ENCODE measurements around the gene TARS3. TPM values are rescaled to one million over a fixed set of nuclear protein-coding genes. Genes with fewer than 3 reads are reported as not detected.

The TARS3 gene
- total RNA-seq, 1 donor from 2014 or later: 14.1 TPM

DNA sequence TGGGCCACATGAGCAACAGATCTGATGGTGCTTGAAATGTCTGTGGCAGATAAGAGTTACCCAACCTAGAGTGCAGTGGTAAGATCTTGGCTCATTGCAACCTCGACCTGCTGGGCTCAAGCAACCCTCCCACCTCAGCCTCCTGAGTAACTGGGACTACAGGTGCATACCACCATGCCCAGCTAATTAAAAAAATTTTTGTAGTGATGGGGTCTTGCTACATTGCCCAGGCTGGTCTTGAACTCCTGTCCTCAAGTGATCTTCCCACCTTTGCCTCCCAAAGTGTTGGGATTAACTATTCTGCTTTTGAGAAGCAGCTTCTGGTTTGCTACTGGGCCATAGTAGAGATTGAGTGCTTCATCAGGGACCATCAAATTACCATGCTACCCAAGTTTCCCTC, 2.9 kb upstream of the TARS3 start:
- no peaks in the 10 kb centered on the region for H3K9me3 Mint-ChIP-seq
- intact Hi-C loops (cut with micrococcal nuclease): no loop called here

DNA sequence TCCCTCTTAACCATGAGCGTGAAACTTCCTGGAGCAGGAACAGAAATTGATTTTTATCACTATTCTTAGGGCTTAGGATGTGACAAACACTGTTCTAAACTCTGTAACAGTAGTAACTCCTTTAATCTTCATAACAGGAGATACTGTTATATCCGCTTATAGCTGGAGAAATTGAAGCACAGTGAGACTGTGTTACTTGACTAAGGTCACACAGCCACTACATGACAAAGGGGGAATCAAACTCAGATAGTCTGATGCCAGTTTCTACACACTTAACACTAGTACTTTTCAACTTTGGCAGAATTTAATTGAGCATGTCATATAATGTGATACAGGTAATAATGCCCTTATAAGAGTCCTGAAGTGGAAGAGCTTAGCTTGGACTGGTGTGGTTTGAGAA, 800 bp upstream of the TARS3 start:
- DNase-seq (ENCODE audit: low spot score): no peak
- Mint-ChIP-seq H3K4me3 (ENCODE audit: low read depth) (no peak overlapping the region), H3K4me1 (ENCODE audit: low read depth) (peaks cover 13% of the 10 kb centered on the region), H3K36me3 (ENCODE audit: low read depth) (peaks cover 25% of the 10 kb centered on the region), H3K27ac (no peak overlapping the region), H3K9me3 (peaks cover 8% of the 10 kb centered on the region), H3K27me3 (ENCODE audit: low read depth) (no peaks in the 10 kb centered on the region)
- intact Hi-C loops (cut with micrococcal nuclease): no loop called here

More for the DNA sequence above, 2.9 kb upstream of the TARS3 start:
- no peak for DNase-seq (ENCODE audit: low spot score)
- no peaks in the 10 kb centered on the region for H3K27me3 Mint-ChIP-seq (ENCODE audit: low read depth)
- H3K4me3 Mint-ChIP-seq (ENCODE audit: low read depth): no peak overlapping the region
- peaks cover 11% of the 10 kb centered on the region for H3K4me1 Mint-ChIP-seq (ENCODE audit: low read depth)
- H3K27ac Mint-ChIP-seq: no peak overlapping the region
- H3K36me3 Mint-ChIP-seq (ENCODE audit: low read depth): peaks cover 9% of the 10 kb centered on the region

DNA sequence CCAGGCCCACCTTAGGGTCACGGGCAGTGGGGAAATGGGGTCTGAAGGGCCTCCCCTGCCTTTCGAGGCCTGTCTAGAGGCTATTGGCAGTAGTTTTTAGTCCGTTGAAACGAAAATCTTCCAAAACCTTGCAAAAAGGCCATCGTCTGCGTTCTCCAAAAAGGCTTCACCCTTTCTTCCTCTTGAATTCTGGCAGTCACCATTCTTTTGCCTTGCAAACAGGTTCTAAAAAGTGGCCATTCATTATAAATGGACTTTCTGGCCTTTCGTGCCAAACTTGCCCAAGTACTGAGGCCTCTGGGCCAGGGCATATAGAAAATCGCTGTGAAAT, 367 bp upstream of the TARS3 start:
- intact Hi-C loops (cut with micrococcal nuclease): no loop called here
- H3K27me3 Mint-ChIP-seq (ENCODE audit: low read depth): no peaks in the 10 kb centered on the region
- DNase-seq (ENCODE audit: low spot score): no peak
- peaks cover 8% of the 10 kb centered on the region for H3K9me3 Mint-ChIP-seq
- no peak overlapping the region for H3K27ac Mint-ChIP-seq
- no peak overlapping the region for H3K4me3 Mint-ChIP-seq (ENCODE audit: low read depth)
- H3K4me1 Mint-ChIP-seq (ENCODE audit: low read depth): peaks cover 13% of the 10 kb centered on the region
- H3K36me3 Mint-ChIP-seq (ENCODE audit: low read depth): peaks cover 28% of the 10 kb centered on the region

DNA sequence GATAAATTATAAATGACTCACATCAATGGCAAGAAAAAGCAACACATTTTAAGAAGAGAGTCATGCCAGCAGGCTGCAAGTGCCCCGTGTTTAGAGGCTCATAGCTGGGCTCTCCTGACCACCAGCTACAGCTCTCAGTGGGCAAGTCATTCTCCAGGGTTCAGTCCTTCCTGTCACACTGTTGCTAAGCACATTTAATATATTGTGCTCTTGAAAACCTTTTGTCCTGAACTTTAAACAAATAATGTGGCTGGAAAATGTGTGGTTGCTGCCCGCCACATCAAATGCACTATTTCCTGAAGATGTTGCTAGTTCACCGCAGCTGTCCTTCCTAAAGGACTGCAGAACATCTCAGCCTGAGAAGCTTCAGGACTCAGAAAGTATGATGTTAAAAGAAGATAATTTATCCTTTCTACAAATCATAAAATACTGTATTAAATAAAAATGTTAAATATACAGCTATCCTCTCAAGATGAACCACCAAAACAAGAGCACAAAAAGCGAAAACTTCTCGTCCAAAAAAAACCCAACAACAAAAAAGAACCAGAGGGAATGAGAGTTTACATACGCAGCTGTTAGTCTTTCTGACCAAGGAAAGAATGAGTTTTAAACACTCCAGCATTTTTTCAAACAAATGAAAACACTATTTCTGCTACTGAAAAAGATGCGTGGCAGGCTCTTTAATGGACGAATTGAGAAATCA, 951 bp downstream of the TARS3 start:
- Mint-ChIP-seq H3K9me3 (peaks cover 8% of the 10 kb centered on the region), H3K27ac (peak overlapping the region; percentile 93), H3K4me1 (ENCODE audit: low read depth) (peaks cover 15% of the 10 kb centered on the region), H3K36me3 (ENCODE audit: low read depth) (peaks cover 38% of the 10 kb centered on the region), H3K27me3 (ENCODE audit: low read depth) (no peaks in the 10 kb centered on the region), H3K4me3 (ENCODE audit: low read depth) (peak overlapping the region; percentile 84)
- intact Hi-C loops (cut with micrococcal nuclease): loop anchor here (1.0 kb wide), 2 partner anchors 30 to 72 kb away; no protein-coding TSS in a partner anchor
- peak; percentile 46 for DNase-seq (ENCODE audit: low spot score)

DNA sequence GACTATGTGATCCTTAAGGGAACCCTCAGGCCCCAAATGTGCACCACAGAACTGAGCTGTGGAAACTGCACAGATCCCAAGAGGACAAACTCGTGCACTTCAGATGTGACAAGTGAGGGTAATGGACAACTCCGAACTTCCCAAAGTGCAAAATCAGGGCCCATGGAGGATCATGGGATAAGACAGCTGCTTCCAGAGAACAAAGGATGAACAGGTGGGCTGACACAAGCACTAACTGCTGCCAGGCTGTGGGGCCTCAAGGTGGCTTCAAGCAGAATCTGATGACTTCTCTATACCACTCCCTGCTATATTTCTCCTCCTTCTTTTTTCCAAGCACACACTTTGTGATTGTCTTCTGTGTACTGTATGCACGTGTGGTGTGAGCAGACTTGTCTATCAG, 5.4 kb downstream of the TARS3 start:
- Mint-ChIP-seq H3K4me1 (ENCODE audit: low read depth) (peaks cover 11% of the 10 kb centered on the region), H3K9me3 (peaks cover 8% of the 10 kb centered on the region), H3K4me3 (ENCODE audit: low read depth) (no peak overlapping the region), H3K27ac (no peak overlapping the region), H3K27me3 (ENCODE audit: low read depth) (no peaks in the 10 kb centered on the region), H3K36me3 (ENCODE audit: low read depth) (peaks cover 57% of the 10 kb centered on the region)
- DNase-seq (ENCODE audit: low spot score): no peak
- intact Hi-C loops (cut with micrococcal nuclease): no loop called here

DNA sequence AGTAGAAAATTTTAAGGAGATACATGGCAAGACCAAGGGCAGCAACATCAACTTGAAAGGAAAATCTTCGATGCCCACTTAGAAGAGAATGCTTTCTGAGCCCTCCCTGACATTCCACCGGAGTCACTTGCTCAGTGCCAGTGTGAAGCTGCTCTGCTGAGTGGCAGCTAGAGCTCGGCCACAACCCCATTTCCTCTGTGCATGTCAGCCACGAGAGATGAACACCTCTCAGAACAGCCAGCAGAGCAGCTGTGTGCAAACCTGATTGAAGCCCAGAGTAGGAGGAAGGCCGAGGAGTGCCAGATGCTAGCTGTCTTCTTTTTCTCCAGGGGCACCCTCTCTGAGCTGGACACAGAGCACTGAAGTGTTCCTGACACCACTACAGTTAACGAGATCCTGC, 12.2 kb downstream of the TARS3 start:
- no peak overlapping the region for H3K27ac Mint-ChIP-seq
- H3K9me3 Mint-ChIP-seq: no peaks in the 10 kb centered on the region
- no peak for DNase-seq (ENCODE audit: low spot score)
- H3K27me3 Mint-ChIP-seq (ENCODE audit: low read depth): no peaks in the 10 kb centered on the region
- H3K36me3 Mint-ChIP-seq (ENCODE audit: low read depth): peaks cover 71% of the 10 kb centered on the region
- no peak overlapping the region for H3K4me3 Mint-ChIP-seq (ENCODE audit: low read depth)
- intact Hi-C loops (cut with micrococcal nuclease): no loop called here
- no peaks in the 10 kb centered on the region for H3K4me1 Mint-ChIP-seq (ENCODE audit: low read depth)

DNA sequence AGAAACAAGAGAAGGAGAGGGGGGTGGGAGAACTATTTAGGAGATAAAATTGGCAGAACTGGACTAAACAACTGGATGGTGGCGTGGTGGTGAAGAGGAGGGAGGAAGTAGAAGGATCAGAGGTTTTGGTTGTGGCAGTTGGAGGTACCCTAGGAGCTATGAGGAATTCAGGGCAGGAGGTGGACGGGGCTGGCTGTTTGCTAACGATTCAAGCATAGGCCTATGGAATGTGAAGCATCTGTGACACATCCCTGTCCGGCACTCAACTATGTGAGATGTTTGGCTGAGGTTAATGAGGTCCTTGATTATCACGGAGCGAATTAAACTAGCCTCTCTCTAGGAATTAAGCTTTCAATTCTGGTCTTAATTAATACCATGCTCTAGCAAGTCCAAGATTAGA, 13.5 kb downstream of the TARS3 start:
- H3K36me3 Mint-ChIP-seq (ENCODE audit: low read depth): peaks cover 72% of the 10 kb centered on the region
- intact Hi-C loops (cut with micrococcal nuclease): no loop called here
- no peaks in the 10 kb centered on the region for H3K9me3 Mint-ChIP-seq
- no peaks in the 10 kb centered on the region for H3K27me3 Mint-ChIP-seq (ENCODE audit: low read depth)
- H3K4me1 Mint-ChIP-seq (ENCODE audit: low read depth): no peaks in the 10 kb centered on the region
- H3K27ac Mint-ChIP-seq: no peak overlapping the region
- no peak for DNase-seq (ENCODE audit: low spot score)
- H3K4me3 Mint-ChIP-seq (ENCODE audit: low read depth): no peak overlapping the region

DNA sequence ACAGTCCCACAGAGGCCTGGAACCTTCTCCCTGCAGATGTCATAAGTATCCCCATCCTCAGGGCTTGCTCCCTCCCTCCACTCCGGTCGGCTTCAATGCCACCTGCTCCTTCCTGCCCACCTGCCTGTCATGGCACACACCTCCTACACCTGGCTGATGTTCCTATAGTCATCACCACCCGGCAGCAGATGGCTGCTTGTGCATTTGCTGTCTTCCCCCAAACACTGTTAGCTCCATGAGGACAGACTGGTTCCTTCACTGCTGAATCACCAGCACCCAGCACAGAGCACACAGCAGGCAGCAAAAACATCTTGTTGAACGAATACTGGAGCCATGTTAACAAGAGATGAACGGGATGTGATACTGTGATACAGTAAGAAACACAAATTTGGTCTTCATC, 14.8 kb downstream of the TARS3 start:
- intact Hi-C loops (cut with micrococcal nuclease): no loop called here
- DNase-seq (ENCODE audit: low spot score): no peak
- peaks cover 79% of the 10 kb centered on the region for H3K36me3 Mint-ChIP-seq (ENCODE audit: low read depth)
- no peaks in the 10 kb centered on the region for H3K4me1 Mint-ChIP-seq (ENCODE audit: low read depth)
- H3K9me3 Mint-ChIP-seq: no peaks in the 10 kb centered on the region
- H3K27me3 Mint-ChIP-seq (ENCODE audit: low read depth): no peaks in the 10 kb centered on the region
- peak overlapping the region; percentile 11 for H3K27ac Mint-ChIP-seq
- H3K4me3 Mint-ChIP-seq (ENCODE audit: low read depth): no peak overlapping the region

DNA sequence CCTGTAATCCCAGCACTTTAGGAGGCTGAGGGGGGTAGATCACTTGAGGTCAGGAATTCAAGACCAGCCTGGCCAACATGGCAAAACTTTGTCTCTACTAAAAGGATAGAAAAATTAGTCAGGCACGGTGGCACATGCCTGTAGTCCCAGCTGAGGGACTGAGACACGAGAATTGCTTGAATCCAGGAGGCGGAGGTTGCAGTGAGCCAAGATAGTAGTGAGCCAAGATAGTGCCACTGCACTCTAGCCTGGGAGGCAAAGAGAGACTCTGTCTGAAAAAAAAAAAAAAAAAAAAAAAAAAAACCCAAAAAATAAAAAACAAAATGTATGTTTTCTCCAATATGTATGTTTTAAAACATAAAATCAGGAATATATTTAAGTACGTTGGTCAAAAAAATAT, 16.3 kb downstream of the TARS3 start:
- H3K9me3 Mint-ChIP-seq: no peaks in the 10 kb centered on the region
- peaks cover 75% of the 10 kb centered on the region for H3K36me3 Mint-ChIP-seq (ENCODE audit: low read depth)
- no peak overlapping the region for H3K4me3 Mint-ChIP-seq (ENCODE audit: low read depth)
- DNase-seq (ENCODE audit: low spot score): no peak
- no peak overlapping the region for H3K27ac Mint-ChIP-seq
- intact Hi-C loops (cut with micrococcal nuclease): no loop called here
- no peaks in the 10 kb centered on the region for H3K4me1 Mint-ChIP-seq (ENCODE audit: low read depth)
- no peaks in the 10 kb centered on the region for H3K27me3 Mint-ChIP-seq (ENCODE audit: low read depth)

DNA sequence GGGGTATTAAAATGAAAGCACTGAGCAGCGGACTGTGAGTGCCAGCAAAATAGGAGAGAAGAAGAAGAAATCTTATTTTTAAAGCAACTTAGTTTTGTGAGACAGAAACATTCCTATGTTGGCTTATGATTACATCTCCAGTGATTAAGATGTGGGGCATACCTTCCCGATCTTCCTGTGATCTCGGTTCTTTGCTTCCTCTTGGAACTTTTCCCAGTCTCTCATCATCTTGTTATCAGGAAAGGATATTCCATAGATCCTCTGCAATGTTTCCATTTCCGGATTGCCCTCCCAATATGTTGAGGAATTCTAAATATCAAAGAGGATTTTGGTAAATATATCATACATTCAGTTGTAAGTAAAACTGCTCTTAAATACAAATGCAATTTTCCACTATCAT, 22.2 kb downstream of the TARS3 start:
- no peak for DNase-seq (ENCODE audit: low spot score)
- H3K36me3 Mint-ChIP-seq (ENCODE audit: low read depth): peaks cover 69% of the 10 kb centered on the region
- intact Hi-C loops (cut with micrococcal nuclease): no loop called here

DNA sequence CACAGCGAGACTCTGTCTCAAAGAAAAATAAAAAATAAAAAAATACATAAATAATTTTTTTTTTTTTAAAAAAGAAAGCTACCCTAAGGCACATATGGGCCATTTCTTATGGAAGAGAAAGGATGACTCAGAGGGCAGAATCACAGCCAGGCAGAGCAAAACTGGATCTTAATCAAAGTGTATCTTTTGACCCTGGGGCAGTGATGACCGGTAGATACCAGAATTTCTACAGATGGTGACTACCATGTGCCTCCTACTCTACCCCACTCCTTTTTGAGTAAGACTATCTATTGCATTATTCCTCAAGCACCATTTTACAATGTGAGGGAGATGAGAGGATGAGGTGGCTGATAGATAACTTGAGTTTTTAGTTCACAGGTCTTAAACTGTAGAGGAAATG, 26.0 kb downstream of the TARS3 start:
- no peak for DNase-seq (ENCODE audit: low spot score)
- Mint-ChIP-seq H3K36me3 (ENCODE audit: low read depth) (peaks cover 75% of the 10 kb centered on the region), H3K27me3 (ENCODE audit: low read depth) (no peaks in the 10 kb centered on the region), H3K27ac (no peak overlapping the region), H3K4me1 (ENCODE audit: low read depth) (peaks cover 35% of the 10 kb centered on the region), H3K9me3 (peaks cover 3% of the 10 kb centered on the region), H3K4me3 (ENCODE audit: low read depth) (no peak overlapping the region)
- intact Hi-C loops (cut with micrococcal nuclease): no loop called here

More for the DNA sequence above, 22.2 kb downstream of the TARS3 start:
- H3K4me3 Mint-ChIP-seq (ENCODE audit: low read depth): no peak overlapping the region
- H3K27me3 Mint-ChIP-seq (ENCODE audit: low read depth): no peaks in the 10 kb centered on the region
- no peak overlapping the region for H3K27ac Mint-ChIP-seq
- H3K4me1 Mint-ChIP-seq (ENCODE audit: low read depth): peaks cover 11% of the 10 kb centered on the region
- no peaks in the 10 kb centered on the region for H3K9me3 Mint-ChIP-seq

DNA sequence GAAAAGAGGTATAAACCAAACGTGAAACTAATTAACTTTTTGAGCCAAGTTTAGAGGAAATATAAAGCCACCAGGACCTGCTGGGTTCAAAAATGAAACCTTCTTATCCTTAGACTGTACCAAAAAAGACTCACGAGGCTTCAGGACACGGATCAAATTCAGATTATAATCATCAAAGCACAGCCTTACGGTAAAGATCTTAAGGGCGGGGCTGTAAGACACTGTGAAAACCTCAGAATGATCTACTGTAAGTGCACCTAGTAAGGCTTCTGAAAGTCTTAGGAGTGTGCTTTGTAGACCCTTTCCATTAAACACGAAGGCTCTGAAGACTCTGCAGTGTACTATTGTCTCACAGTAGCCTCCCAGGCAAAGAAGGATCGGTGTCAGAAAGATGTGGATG, 26.8 kb downstream of the TARS3 start:
- intact Hi-C loops (cut with micrococcal nuclease): no loop called here
- Mint-ChIP-seq H3K36me3 (ENCODE audit: low read depth) (peaks cover 79% of the 10 kb centered on the region), H3K4me3 (ENCODE audit: low read depth) (peak overlapping the region; percentile 26)

DNA sequence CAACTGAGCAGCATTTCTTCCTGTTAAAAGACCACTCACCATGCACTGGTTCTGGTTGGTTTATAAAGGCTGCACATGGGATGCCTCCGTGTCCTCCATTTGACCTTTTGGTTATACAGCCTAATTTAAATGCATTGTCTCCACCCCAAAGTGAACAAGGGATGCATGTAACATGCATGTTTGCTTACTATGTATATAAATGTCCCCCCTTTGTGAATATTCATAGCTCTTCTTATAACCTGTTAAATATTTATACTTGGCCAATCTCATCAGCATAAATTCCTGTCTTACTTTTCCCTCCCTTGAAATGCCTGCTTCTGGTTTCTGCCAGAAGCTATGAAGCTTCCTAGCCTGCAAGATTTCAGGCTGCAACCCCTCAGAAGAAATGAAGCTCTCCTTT, 27.4 kb downstream of the TARS3 start:
- peak overlapping the region; percentile 73 for H3K27ac Mint-ChIP-seq
- H3K36me3 Mint-ChIP-seq (ENCODE audit: low read depth): peaks cover 76% of the 10 kb centered on the region
- peaks cover 11% of the 10 kb centered on the region for H3K9me3 Mint-ChIP-seq
- H3K4me3 Mint-ChIP-seq (ENCODE audit: low read depth): no peak overlapping the region
- no peak for DNase-seq (ENCODE audit: low spot score)
- no peaks in the 10 kb centered on the region for H3K27me3 Mint-ChIP-seq (ENCODE audit: low read depth)
- peaks cover 44% of the 10 kb centered on the region for H3K4me1 Mint-ChIP-seq (ENCODE audit: low read depth)
- intact Hi-C loops (cut with micrococcal nuclease): no loop called here

More for the DNA sequence above, 26.8 kb downstream of the TARS3 start:
- no peak for DNase-seq (ENCODE audit: low spot score)
- H3K9me3 Mint-ChIP-seq: peaks cover 11% of the 10 kb centered on the region
- H3K27me3 Mint-ChIP-seq (ENCODE audit: low read depth): no peaks in the 10 kb centered on the region
- peak overlapping the region; percentile 73 for H3K27ac Mint-ChIP-seq
- H3K4me1 Mint-ChIP-seq (ENCODE audit: low read depth): peaks cover 43% of the 10 kb centered on the region

DNA sequence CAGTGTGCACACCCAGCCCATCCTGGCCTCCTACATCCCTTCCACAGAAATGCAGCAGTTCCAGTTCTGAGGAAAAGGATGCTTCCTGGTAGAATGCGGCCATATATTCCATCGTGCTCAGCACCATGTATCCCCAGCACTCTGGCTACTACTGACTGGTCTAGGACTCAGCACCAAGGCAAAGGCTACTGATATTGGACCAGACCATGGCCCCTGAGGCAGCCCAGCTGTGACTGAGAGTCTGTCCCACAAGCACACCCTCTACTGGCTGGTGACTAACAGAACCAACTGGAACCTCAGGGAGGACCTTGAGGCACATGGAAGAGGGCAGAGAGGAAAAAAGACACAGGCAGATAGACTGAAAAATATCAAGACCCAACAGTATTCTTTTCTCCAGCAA, 30.0 kb downstream of the TARS3 start:
- Mint-ChIP-seq H3K36me3 (ENCODE audit: low read depth) (peaks cover 58% of the 10 kb centered on the region), H3K9me3 (peaks cover 11% of the 10 kb centered on the region), H3K27ac (peak overlapping the region; percentile 34), H3K4me1 (ENCODE audit: low read depth) (peaks cover 53% of the 10 kb centered on the region), H3K4me3 (ENCODE audit: low read depth) (no peak overlapping the region), H3K27me3 (ENCODE audit: low read depth) (no peaks in the 10 kb centered on the region)
- intact Hi-C loops (cut with micrococcal nuclease): loop anchor here (5.0 kb wide), 1 partner anchor 42 kb away; the partner anchor contains the start of gene TM2D3
- no peak for DNase-seq (ENCODE audit: low spot score)

Data from activated T-helper 2 cell treated with anti-CD3 and anti-CD28 coated beads, Interferon-gamma antibody, Interleukin-2, Interleukin-4, amounts not matched to agents 10 μg/mL and 5 μg/mL and 100 μg/mL, durations not matched to agents 14 hours and 24 hours and 36 hours (primary cell).